H9 (cell line): ENCODE measurements around the gene MECR. TPM values are rescaled to one million over a fixed set of nuclear protein-coding genes. Genes with fewer than 3 reads are reported as not detected.
A peak's percentile ranks its signal among the peaks of the same experiment; 100 is the strongest.

Experiments used
- DNase-seq: peaks from one replicate; pipeline ENCODE4 v3.0.0-alpha.2; 2017
- H2AFZ ChIP-seq: one replicate; pipeline ENCODE4 v1.6.1; 2013; ENCODE audit warnings: mild to moderate bottlenecking, low read length, control low read depth, moderate library complexity
- H2AK5ac ChIP-seq: 2 replicates; pipeline ENCODE4 v1.6.1; 2013; ENCODE audit warnings: low read length, control low read depth, mixed read lengths; ENCODE audit not compliant: insufficient read length
- H2BK120ac ChIP-seq: one replicate; pipeline ENCODE4 v1.6.1; 2013; ENCODE audit warnings: low read depth, mild to moderate bottlenecking, low read length, control low read depth, inconsistent platforms; ENCODE audit not compliant: poor library complexity, severe bottlenecking
- H2BK12ac ChIP-seq: 2 replicates; pipeline ENCODE4 v1.6.1; 2013; ENCODE audit warnings: low read length, control low read depth, mixed read lengths, low read depth; ENCODE audit not compliant: insufficient read length
- H2BK15ac ChIP-seq: 2 replicates; pipeline ENCODE4 v1.6.1; 2013; ENCODE audit warnings: low read depth, low read length, control low read depth
- H2BK20ac ChIP-seq: one replicate; pipeline ENCODE4 v1.6.1; 2013; ENCODE audit warnings: low read depth, mild to moderate bottlenecking, low read length, control low read depth, inconsistent platforms; ENCODE audit not compliant: poor library complexity, severe bottlenecking
- H2BK5ac ChIP-seq: 2 replicates; pipeline ENCODE4 v1.6.1; 2013; ENCODE audit warnings: low read length, control low read depth, mixed read lengths; ENCODE audit not compliant: insufficient read length
- H3K14ac ChIP-seq: 2 replicates; pipeline ENCODE4 v1.6.1; 2013; ENCODE audit warnings: low read length, control low read depth; ENCODE audit not compliant: insufficient read depth
- H3K18ac ChIP-seq: 2 replicates; pipeline ENCODE4 v1.6.1; 2013; ENCODE audit warnings: low read depth, mild to moderate bottlenecking, mixed read lengths, low read length, control low read depth; ENCODE audit not compliant: insufficient read length
- H3K23ac ChIP-seq: 2 replicates; pipeline ENCODE4 v1.6.1; 2013; ENCODE audit warnings: low read length, control low read depth, mixed read lengths, low read depth; ENCODE audit not compliant: insufficient read length
- H3K23me2 ChIP-seq: 2 replicates; pipeline ENCODE4 v1.6.1; 2013; ENCODE audit warnings: low read depth, mild to moderate bottlenecking, mixed read lengths, low read length, control low read depth; ENCODE audit not compliant: insufficient read length, poor library complexity, severe bottlenecking
- H3K27ac ChIP-seq: 2 replicates; pipeline ENCODE4 v1.5.1; 2013; ENCODE audit warnings: low read length, control low read depth, mixed read lengths, low read depth; ENCODE audit not compliant: insufficient read length
- H3K27me3 ChIP-seq: 2 replicates; pipeline ENCODE4 v1.6.1; 2013; ENCODE audit warnings: low read length, control low read depth, inconsistent platforms; ENCODE audit not compliant: insufficient read depth
- H3K4ac ChIP-seq: 2 replicates; pipeline ENCODE4 v1.6.1; 2013; ENCODE audit warnings: low read depth, mild to moderate bottlenecking, control low read depth, inconsistent platforms, low read length, moderate library complexity
- H3K4me1 ChIP-seq: 2 replicates; pipeline ENCODE4 v1.6.1; 2013; ENCODE audit warnings: low read length, control low read depth, inconsistent platforms; ENCODE audit not compliant: insufficient read depth
- H3K4me2 ChIP-seq: 2 replicates; pipeline ENCODE4 v1.6.1; 2013; ENCODE audit warnings: low read length, control low read depth, mixed read lengths; ENCODE audit not compliant: insufficient read length, insufficient read depth
- H3K56ac ChIP-seq: 2 replicates; pipeline ENCODE4 v1.6.1; 2013; ENCODE audit warnings: low read depth, mild to moderate bottlenecking, mixed read lengths, low read length, control low read depth; ENCODE audit not compliant: insufficient read length
- H3K79me1 ChIP-seq: 2 replicates; pipeline ENCODE4 v1.6.1; 2013; ENCODE audit warnings: low read depth, mild to moderate bottlenecking, moderate library complexity, low read length, control low read depth, inconsistent platforms; ENCODE audit not compliant: insufficient read depth, poor library complexity, severe bottlenecking
- H3K79me2 ChIP-seq: 2 replicates; pipeline ENCODE4 v1.6.1; 2013; ENCODE audit warnings: low read length, control low read depth, inconsistent platforms; ENCODE audit not compliant: insufficient read depth
- H3K9ac ChIP-seq: 2 replicates; pipeline ENCODE4 v1.6.1; 2013; ENCODE audit warnings: low read length, control low read depth, mixed read lengths; ENCODE audit not compliant: insufficient read length; ENCODE audit errors: extremely low read depth
- H3K9me3 ChIP-seq: one replicate; pipeline ENCODE4 v1.6.1; 2013; ENCODE audit warnings: low read depth, low read length, inconsistent platforms; ENCODE audit not compliant: control insufficient read depth
- H3T11ph ChIP-seq: one replicate; pipeline ENCODE4 v1.6.1; 2013; ENCODE audit warnings: mild to moderate bottlenecking, low read length, control low read depth, inconsistent platforms
- H4K20me1 ChIP-seq: one replicate; pipeline ENCODE4 v1.6.1; 2013; ENCODE audit not compliant: control insufficient read depth, insufficient read length, insufficient read depth
- H4K5ac ChIP-seq: 2 replicates; pipeline ENCODE4 v1.6.1; 2013; ENCODE audit warnings: low read depth, mild to moderate bottlenecking, mixed read lengths, low read length, control low read depth; ENCODE audit not compliant: insufficient read length
- H4K8ac ChIP-seq: replicated peaks from 2 replicates; pipeline ENCODE4 v1.6.1; 2013; ENCODE audit warnings: low read length, control low read depth, mixed read lengths, low read depth; ENCODE audit not compliant: insufficient read length
- H4K91ac ChIP-seq: 2 replicates; pipeline ENCODE4 v1.6.1; 2013; ENCODE audit warnings: low read depth, mild to moderate bottlenecking, moderate library complexity, mixed read lengths, low read length, control low read depth; ENCODE audit not compliant: insufficient read length
- H3K27ac Mint-ChIP-seq, 3 experiments: 2 replicates in 2 of 3; 3 replicates in 1 of 3; pipeline ENCODE4 v1.8.0; 2020 to 2021; ENCODE audit warnings: mixed read lengths in 3 of 3, mild to moderate bottlenecking in 1 of 3, moderate library complexity in 1 of 3
- H3K27me3 Mint-ChIP-seq: 2 replicates; pipeline ENCODE4 v1.8.0; 2021; ENCODE audit warnings: low read depth, mild to moderate bottlenecking, moderate library complexity, mixed read lengths
- H3K36me3 Mint-ChIP-seq, 3 experiments: 2 replicates in 2 of 3; 3 replicates in 1 of 3; pipeline ENCODE4 v1.8.0; 2020 to 2021; ENCODE audit warnings: low read depth in 3 of 3, mixed read lengths in 3 of 3; ENCODE audit not compliant: insufficient read depth in 1 of 3
- H3K4me1 Mint-ChIP-seq, 2 experiments: 2 replicates each; pipeline ENCODE4 v1.8.0; 2020; ENCODE audit warnings: mixed read lengths in 2 of 2
- H3K4me3 Mint-ChIP-seq, 2 experiments: 2 replicates in 1 of 2; 3 replicates in 1 of 2; pipeline ENCODE4 v1.8.0; 2020 to 2021; ENCODE audit warnings: mild to moderate bottlenecking in 2 of 2, mixed read lengths in 2 of 2, moderate library complexity in 1 of 2
- H3K9me3 Mint-ChIP-seq, 2 experiments: 2 replicates in 1 of 2; 3 replicates in 1 of 2; pipeline ENCODE4 v1.8.0; 2020; ENCODE audit warnings: mild to moderate bottlenecking in 2 of 2, mixed read lengths in 2 of 2, moderate library complexity in 1 of 2
- CTCF ChIP-seq: fragments of 200-600 bp; sonication (generic); conservative IDR thresholded peaks from 3 replicates; pipeline ENCODE4 v1.8.0; 2021; ENCODE audit warnings: antibody characterized with exemption, mild to moderate bottlenecking
- WGBS: extraction: QIAGEN DNeasy Blood & Tissue Kit; methylation state at CpG from one replicate; pipeline ENCODE4 v1.1.7; 2013; ENCODE audit warnings: missing lambda C conversion rate, low lambda C conversion rate, mixed read lengths; ENCODE audit not compliant: insufficient read length; ENCODE audit errors: extremely low coverage; 5-methylcytosine and 5-hydroxymethylcytosine counted together
- total RNA-seq: library from RNA; stranded (reverse); gene quantifications from 2 replicates; pipeline ENCODE4 v1.2.1, GENCODE V29; 2021

MECR gene
- total RNA-seq, 1 experiment from 2014 or later = 30.9 TPM

GRCh38 chr1:29255134-29255666, 24.5 kb upstream of the MECR start:
- Histone ChIP-seq H3K4me2 (no peak overlapping the region), H4K5ac (no peak overlapping the region), H3K27me3 (peaks cover 7% of the 10 kb centered on the region; the same call in 1 of the 2 replicates), H2BK5ac (no peak overlapping the region), H2BK15ac (no peak overlapping the region), H3K9ac (no peak overlapping the region), H3K56ac (no peak overlapping the region), H2BK12ac (no peak overlapping the region), H3K27ac (no peak overlapping the region), H3T11ph (no peak overlapping the region), H3K4ac (no peak overlapping the region), H2BK20ac (no peak overlapping the region), H4K20me1 (no peaks in the 10 kb centered on the region), H3K18ac (no peak overlapping the region), H4K91ac (no peak overlapping the region), H3K4me1 (peaks cover 13% of the 10 kb centered on the region; the same call in 1 of the 2 replicates), H3K79me1 (no peaks in the 10 kb centered on the region), H4K8ac (no peak overlapping the region), H3K79me2 (peaks cover 2% of the 10 kb centered on the region; the same call in 1 of the 2 replicates), H3K14ac (no peak overlapping the region), H2AFZ (no peak overlapping the region), H3K23ac (no peak overlapping the region), H2BK120ac (no peak overlapping the region), H3K23me2 (peaks cover 7% of the 10 kb centered on the region), H3K9me3 (no peaks in the 10 kb centered on the region), H2AK5ac (no peak overlapping the region)
- Mint-ChIP-seq H3K9me3 (no peaks in the 10 kb centered on the region; a peak in 2 of 5 replicates), H3K27me3 (peaks cover 22% of the 10 kb centered on the region), H3K4me1 (peaks cover 57 to 64% of the 10 kb centered on the region in 2 experiments), H3K36me3 (peaks cover 0 to 5% (median 0%) of the 10 kb centered on the region in 3 experiments; a peak in 1 of 7 replicates), H3K4me3 (no peak overlapping the region), H3K27ac (peak overlapping the region in 1 of 3 experiments; percentile 49; a peak in 1 of 7 replicates)
- WGBS = no CpG with 5 or more reads among the region's 10 CpGs
- no peak for DNase-seq
- no peak for TF ChIP-seq CTCF
